ENCODE data around the gene MMP2. TPM values are rescaled to one million over a fixed set of nuclear protein-coding genes. Genes with fewer than 3 reads are reported as not detected.

MMP2 gene
- total RNA-seq, 3 donors from 2014 or later, result 113 to 1,485 (median 459) TPM

GRCh38 chr16:55473587-55473986 is 5.4 kb upstream of the MMP2 start:
- Histone ChIP-seq H3K27ac (no peak overlapping the region), H3K4me1 (peaks cover 2 to 10% of the 10 kb centered on the region in 2 donors), H3K36me3 (no peaks in the 10 kb centered on the region), H3K27me3 (no peaks in the 10 kb centered on the region), H3K9me3 (no peaks in the 10 kb centered on the region), H3K4me3 (no peak overlapping the region)
- TF ChIP-seq POLR2AphosphoS5 (IDR thresholded peaks at IDR 0.05) (no peak), POLR2A (IDR thresholded peaks at IDR 0.05) (no peak)
- TF ChIP-seq, protein P1, sequence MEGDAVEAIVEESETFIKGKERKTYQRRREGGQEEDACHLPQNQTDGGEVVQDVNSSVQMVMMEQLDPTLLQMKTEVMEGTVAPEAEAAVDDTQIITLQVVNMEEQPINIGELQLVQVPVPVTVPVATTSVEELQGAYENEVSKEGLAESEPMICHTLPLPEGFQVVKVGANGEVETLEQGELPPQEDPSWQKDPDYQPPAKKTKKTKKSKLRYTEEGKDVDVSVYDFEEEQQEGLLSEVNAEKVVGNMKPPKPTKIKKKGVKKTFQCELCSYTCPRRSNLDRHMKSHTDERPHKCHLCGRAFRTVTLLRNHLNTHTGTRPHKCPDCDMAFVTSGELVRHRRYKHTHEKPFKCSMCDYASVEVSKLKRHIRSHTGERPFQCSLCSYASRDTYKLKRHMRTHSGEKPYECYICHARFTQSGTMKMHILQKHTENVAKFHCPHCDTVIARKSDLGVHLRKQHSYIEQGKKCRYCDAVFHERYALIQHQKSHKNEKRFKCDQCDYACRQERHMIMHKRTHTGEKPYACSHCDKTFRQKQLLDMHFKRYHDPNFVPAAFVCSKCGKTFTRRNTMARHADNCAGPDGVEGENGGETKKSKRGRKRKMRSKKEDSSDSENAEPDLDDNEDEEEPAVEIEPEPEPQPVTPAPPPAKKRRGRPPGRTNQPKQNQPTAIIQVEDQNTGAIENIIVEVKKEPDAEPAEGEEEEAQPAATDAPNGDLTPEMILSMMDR (IDR thresholded peaks at IDR 0.05), result no peak
- intact Hi-C loops (cut with DNase I; ENCODE audit: low total_unique reads), result no loop called here
- DNase-seq (ENCODE audit: low spot score in 2 of 2), result no peak

GRCh38 chr16:55474821-55475220 is 4.2 kb upstream of the MMP2 start:
- Histone ChIP-seq H3K9me3 (no peaks in the 10 kb centered on the region), H3K27ac (peak overlapping the region; percentile 78 to 98), H3K36me3 (no peaks in the 10 kb centered on the region), H3K4me3 (no peak overlapping the region), H3K4me1 (peaks cover 8 to 10% of the 10 kb centered on the region in 2 donors), H3K27me3 (peaks cover 0 to 4% of the 10 kb centered on the region in 2 donors)
- DNase-seq (ENCODE audit: low spot score in 2 of 2), result no peak
- intact Hi-C loops (cut with DNase I; ENCODE audit: low total_unique reads), result loop anchor here (5.0 kb wide), 2 partner anchors 507 to 938 kb away; no protein-coding TSS in a partner anchor
- TF ChIP-seq, protein P1 (IDR thresholded peaks at IDR 0.05), result no peak
- no peak for TF ChIP-seq POLR2A (IDR thresholded peaks at IDR 0.05)
- TF ChIP-seq POLR2AphosphoS5 (IDR thresholded peaks at IDR 0.05), result no peak

DNA sequence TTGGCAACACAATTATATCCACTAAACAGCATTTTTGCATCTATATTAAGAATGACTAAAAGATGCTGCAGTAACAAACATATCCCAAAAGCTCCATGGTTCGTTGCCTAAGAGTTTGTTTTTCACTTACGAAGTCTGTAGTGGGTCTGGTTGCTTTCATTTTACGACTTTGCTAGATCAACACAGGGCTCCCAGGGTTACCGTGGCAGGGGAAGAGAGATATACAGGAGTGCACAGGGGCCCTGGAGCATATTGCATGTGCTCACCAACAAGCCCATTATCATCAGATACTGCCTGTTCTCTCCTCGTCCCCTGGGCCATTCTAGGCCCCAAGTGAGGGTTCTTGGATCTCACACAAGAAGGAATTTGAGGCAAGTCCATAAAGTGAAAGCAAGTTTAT is 3.1 kb upstream of the MMP2 start:
- H3K36me3 ChIP-seq, result no peaks in the 10 kb centered on the region
- H3K4me3 ChIP-seq, result no peak overlapping the region
- H3K4me1 ChIP-seq, result peaks cover 5 to 8% of the 10 kb centered on the region in 2 donors
- TF ChIP-seq, protein P1 (IDR thresholded peaks at IDR 0.05), result no peak
- peak in 2 of 3 donors; percentile 12 to 20 for TF ChIP-seq POLR2AphosphoS5 (IDR thresholded peaks at IDR 0.05)
- H3K9me3 ChIP-seq, result no peaks in the 10 kb centered on the region
- no peak for DNase-seq (ENCODE audit: low spot score in 2 of 2)
- intact Hi-C loops (cut with DNase I; ENCODE audit: low total_unique reads), result loop anchor here (5.0 kb wide), 2 partner anchors 506 to 939 kb away; no protein-coding TSS in a partner anchor
- H3K27me3 ChIP-seq, result peaks cover 0 to 4% of the 10 kb centered on the region in 2 donors
- H3K27ac ChIP-seq, result peak overlapping the region; percentile 78 to 98

DNA sequence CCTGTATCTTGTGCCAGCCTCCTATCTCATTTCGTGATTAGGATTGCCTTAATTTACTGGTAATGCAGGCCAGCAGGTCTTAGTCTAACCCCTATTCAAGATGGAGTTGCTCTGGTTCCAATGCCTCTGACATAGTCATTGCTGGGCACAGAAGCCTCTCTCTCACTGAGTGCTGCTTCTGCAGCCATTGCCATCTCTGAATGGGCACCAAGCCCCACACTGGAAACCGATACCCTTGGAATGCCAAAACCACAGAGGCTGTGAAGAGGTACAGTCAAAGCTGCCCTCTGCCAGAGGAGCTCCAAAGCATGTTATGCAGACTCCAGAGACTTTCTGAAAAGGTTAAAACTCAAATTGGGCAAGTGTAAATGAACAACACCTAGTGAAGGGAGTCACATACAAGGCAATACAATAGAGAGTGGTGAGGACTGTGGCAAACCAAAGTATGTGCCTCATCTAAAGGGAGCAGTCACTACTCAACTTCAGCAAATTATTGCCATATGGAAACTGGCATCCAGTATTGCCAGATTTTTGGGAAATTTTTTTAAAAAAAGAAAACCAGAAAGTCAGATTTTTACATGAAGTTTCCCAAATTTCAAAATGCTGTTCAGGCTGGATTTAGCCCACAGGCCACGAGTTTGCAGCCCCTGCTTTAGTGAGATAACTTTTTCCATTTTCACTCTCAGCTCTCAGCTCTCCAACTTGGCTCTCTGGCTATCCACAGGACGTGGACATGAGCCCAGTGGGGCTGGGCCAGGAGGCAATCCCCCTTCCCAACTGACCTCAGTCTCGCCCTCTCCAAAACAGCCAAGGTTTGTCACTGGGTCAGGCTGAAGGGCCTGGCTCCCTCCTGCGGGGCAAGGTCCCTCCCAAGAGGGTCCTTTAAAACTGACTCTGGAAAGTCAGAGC is 2.1 kb upstream of the MMP2 start:
- peak overlapping the region in 1 of 3 donors; percentile 20 for H3K4me3 ChIP-seq
- H3K27ac ChIP-seq, result peak overlapping the region; percentile 86 to 98
- H3K27me3 ChIP-seq, result peaks cover 0 to 4% of the 10 kb centered on the region in 2 donors
- intact Hi-C loops (cut with DNase I; ENCODE audit: low total_unique reads), result loop anchor here (5.0 kb wide), 2 partner anchors 505 to 940 kb away; no protein-coding TSS in a partner anchor
- no peak for DNase-seq (ENCODE audit: low spot score in 2 of 2)
- peaks cover 0 to 8% of the 10 kb centered on the region in 2 donors for H3K4me1 ChIP-seq
- TF ChIP-seq, protein P1 (IDR thresholded peaks at IDR 0.05), result no peak
- peak in 2 of 3 donors; percentile 29 to 47 for TF ChIP-seq POLR2AphosphoS5 (IDR thresholded peaks at IDR 0.05)
- no peaks in the 10 kb centered on the region for H3K36me3 ChIP-seq
- no peaks in the 10 kb centered on the region for H3K9me3 ChIP-seq

DNA sequence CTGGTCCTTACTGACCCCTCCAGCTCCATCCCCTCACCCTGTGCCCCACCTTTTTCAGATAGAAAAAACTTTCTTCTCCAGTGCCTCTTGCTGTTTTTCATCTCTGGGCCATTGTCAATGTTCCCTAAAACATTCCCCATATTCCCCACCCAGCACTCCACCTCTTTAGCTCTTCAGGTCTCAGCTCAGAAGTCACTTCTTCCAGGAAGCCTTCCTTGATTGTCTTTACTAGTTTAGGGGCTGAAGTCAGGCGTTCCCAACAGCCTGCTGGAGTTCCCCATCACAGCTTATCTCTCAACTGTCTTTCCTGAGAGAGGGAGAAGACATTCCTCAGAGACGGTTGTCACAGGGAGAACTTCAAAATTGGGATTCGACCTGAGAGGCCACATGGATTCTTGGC is 1.3 kb upstream of the MMP2 start:
- Histone ChIP-seq H3K27me3 (peaks cover 0 to 4% of the 10 kb centered on the region in 2 donors), H3K27ac (peak overlapping the region; percentile 86 to 98)
- intact Hi-C loops (cut with DNase I; ENCODE audit: low total_unique reads), result loop anchor here (5.0 kb wide), 2 partner anchors 505 to 940 kb away; no protein-coding TSS in a partner anchor

More for the DNA sequence above, 1.3 kb upstream of the MMP2 start:
- Histone ChIP-seq H3K36me3 (no peaks in the 10 kb centered on the region), H3K9me3 (no peaks in the 10 kb centered on the region), H3K4me1 (peaks cover 0 to 8% of the 10 kb centered on the region in 2 donors), H3K4me3 (peak overlapping the region in 1 of 3 donors; percentile 20)
- TF ChIP-seq POLR2A (IDR thresholded peaks at IDR 0.05), result no peak
- DNase-seq (ENCODE audit: low spot score in 2 of 2), result no peak
